H9 (cell line): ENCODE data around the gene GCGR. TPM values are rescaled to one million over a fixed set of nuclear protein-coding genes. Genes with fewer than 3 reads are reported as not detected.

Source experiments
- DNase-seq: peaks from one replicate; pipeline ENCODE4 v3.0.0-alpha.2; 2017
- H2AFZ ChIP-seq: one replicate; pipeline ENCODE4 v1.6.1; 2013; ENCODE audit warnings: mild to moderate bottlenecking, low read length, control low read depth, moderate library complexity
- H2AK5ac ChIP-seq: 2 replicates; pipeline ENCODE4 v1.6.1; 2013; ENCODE audit warnings: low read length, control low read depth, mixed read lengths; ENCODE audit not compliant: insufficient read length
- H2BK120ac ChIP-seq: one replicate; pipeline ENCODE4 v1.6.1; 2013; ENCODE audit warnings: low read depth, mild to moderate bottlenecking, low read length, control low read depth, inconsistent platforms; ENCODE audit not compliant: poor library complexity, severe bottlenecking
- H2BK12ac ChIP-seq: 2 replicates; pipeline ENCODE4 v1.6.1; 2013; ENCODE audit warnings: low read length, control low read depth, mixed read lengths, low read depth; ENCODE audit not compliant: insufficient read length
- H2BK15ac ChIP-seq: 2 replicates; pipeline ENCODE4 v1.6.1; 2013; ENCODE audit warnings: low read depth, low read length, control low read depth
- H2BK20ac ChIP-seq: one replicate; pipeline ENCODE4 v1.6.1; 2013; ENCODE audit warnings: low read depth, mild to moderate bottlenecking, low read length, control low read depth, inconsistent platforms; ENCODE audit not compliant: poor library complexity, severe bottlenecking
- H2BK5ac ChIP-seq: 2 replicates; pipeline ENCODE4 v1.6.1; 2013; ENCODE audit warnings: low read length, control low read depth, mixed read lengths; ENCODE audit not compliant: insufficient read length
- H3K14ac ChIP-seq: 2 replicates; pipeline ENCODE4 v1.6.1; 2013; ENCODE audit warnings: low read length, control low read depth; ENCODE audit not compliant: insufficient read depth
- H3K18ac ChIP-seq: 2 replicates; pipeline ENCODE4 v1.6.1; 2013; ENCODE audit warnings: low read depth, mild to moderate bottlenecking, mixed read lengths, low read length, control low read depth; ENCODE audit not compliant: insufficient read length
- H3K23ac ChIP-seq: 2 replicates; pipeline ENCODE4 v1.6.1; 2013; ENCODE audit warnings: low read length, control low read depth, mixed read lengths, low read depth; ENCODE audit not compliant: insufficient read length
- H3K23me2 ChIP-seq: 2 replicates; pipeline ENCODE4 v1.6.1; 2013; ENCODE audit warnings: low read depth, mild to moderate bottlenecking, mixed read lengths, low read length, control low read depth; ENCODE audit not compliant: insufficient read length, poor library complexity, severe bottlenecking
- H3K27ac ChIP-seq: 2 replicates; pipeline ENCODE4 v1.5.1; 2013; ENCODE audit warnings: low read length, control low read depth, mixed read lengths, low read depth; ENCODE audit not compliant: insufficient read length
- H3K27me3 ChIP-seq: 2 replicates; pipeline ENCODE4 v1.6.1; 2013; ENCODE audit warnings: low read length, control low read depth, inconsistent platforms; ENCODE audit not compliant: insufficient read depth
- H3K4ac ChIP-seq: 2 replicates; pipeline ENCODE4 v1.6.1; 2013; ENCODE audit warnings: low read depth, mild to moderate bottlenecking, control low read depth, inconsistent platforms, low read length, moderate library complexity
- H3K4me1 ChIP-seq: 2 replicates; pipeline ENCODE4 v1.6.1; 2013; ENCODE audit warnings: low read length, control low read depth, inconsistent platforms; ENCODE audit not compliant: insufficient read depth
- H3K4me2 ChIP-seq: 2 replicates; pipeline ENCODE4 v1.6.1; 2013; ENCODE audit warnings: low read length, control low read depth, mixed read lengths; ENCODE audit not compliant: insufficient read length, insufficient read depth
- H3K56ac ChIP-seq: 2 replicates; pipeline ENCODE4 v1.6.1; 2013; ENCODE audit warnings: low read depth, mild to moderate bottlenecking, mixed read lengths, low read length, control low read depth; ENCODE audit not compliant: insufficient read length
- H3K79me1 ChIP-seq: 2 replicates; pipeline ENCODE4 v1.6.1; 2013; ENCODE audit warnings: low read depth, mild to moderate bottlenecking, moderate library complexity, low read length, control low read depth, inconsistent platforms; ENCODE audit not compliant: insufficient read depth, poor library complexity, severe bottlenecking
- H3K79me2 ChIP-seq: 2 replicates; pipeline ENCODE4 v1.6.1; 2013; ENCODE audit warnings: low read length, control low read depth, inconsistent platforms; ENCODE audit not compliant: insufficient read depth
- H3K9ac ChIP-seq: 2 replicates; pipeline ENCODE4 v1.6.1; 2013; ENCODE audit warnings: low read length, control low read depth, mixed read lengths; ENCODE audit not compliant: insufficient read length; ENCODE audit errors: extremely low read depth
- H3K9me3 ChIP-seq: one replicate; pipeline ENCODE4 v1.6.1; 2013; ENCODE audit warnings: low read depth, low read length, inconsistent platforms; ENCODE audit not compliant: control insufficient read depth
- H3T11ph ChIP-seq: one replicate; pipeline ENCODE4 v1.6.1; 2013; ENCODE audit warnings: mild to moderate bottlenecking, low read length, control low read depth, inconsistent platforms
- H4K20me1 ChIP-seq: one replicate; pipeline ENCODE4 v1.6.1; 2013; ENCODE audit not compliant: control insufficient read depth, insufficient read length, insufficient read depth
- H4K5ac ChIP-seq: 2 replicates; pipeline ENCODE4 v1.6.1; 2013; ENCODE audit warnings: low read depth, mild to moderate bottlenecking, mixed read lengths, low read length, control low read depth; ENCODE audit not compliant: insufficient read length
- H4K8ac ChIP-seq: replicated peaks from 2 replicates; pipeline ENCODE4 v1.6.1; 2013; ENCODE audit warnings: low read length, control low read depth, mixed read lengths, low read depth; ENCODE audit not compliant: insufficient read length
- H4K91ac ChIP-seq: 2 replicates; pipeline ENCODE4 v1.6.1; 2013; ENCODE audit warnings: low read depth, mild to moderate bottlenecking, moderate library complexity, mixed read lengths, low read length, control low read depth; ENCODE audit not compliant: insufficient read length
- H3K27ac Mint-ChIP-seq, 3 experiments: 2 replicates in 2 of 3; 3 replicates in 1 of 3; pipeline ENCODE4 v1.8.0; 2020 to 2021; ENCODE audit warnings: mixed read lengths in 3 of 3, mild to moderate bottlenecking in 1 of 3, moderate library complexity in 1 of 3
- H3K27me3 Mint-ChIP-seq: 2 replicates; pipeline ENCODE4 v1.8.0; 2021; ENCODE audit warnings: low read depth, mild to moderate bottlenecking, moderate library complexity, mixed read lengths
- H3K36me3 Mint-ChIP-seq, 3 experiments: 2 replicates in 2 of 3; 3 replicates in 1 of 3; pipeline ENCODE4 v1.8.0; 2020 to 2021; ENCODE audit warnings: low read depth in 3 of 3, mixed read lengths in 3 of 3; ENCODE audit not compliant: insufficient read depth in 1 of 3
- H3K4me1 Mint-ChIP-seq, 2 experiments: 2 replicates each; pipeline ENCODE4 v1.8.0; 2020; ENCODE audit warnings: mixed read lengths in 2 of 2
- H3K4me3 Mint-ChIP-seq, 2 experiments: 2 replicates in 1 of 2; 3 replicates in 1 of 2; pipeline ENCODE4 v1.8.0; 2020 to 2021; ENCODE audit warnings: mild to moderate bottlenecking in 2 of 2, mixed read lengths in 2 of 2, moderate library complexity in 1 of 2
- H3K9me3 Mint-ChIP-seq, 2 experiments: 2 replicates in 1 of 2; 3 replicates in 1 of 2; pipeline ENCODE4 v1.8.0; 2020; ENCODE audit warnings: mild to moderate bottlenecking in 2 of 2, mixed read lengths in 2 of 2, moderate library complexity in 1 of 2
- WGBS: extraction: QIAGEN DNeasy Blood & Tissue Kit; methylation state at CpG from one replicate; pipeline ENCODE4 v1.1.7; 2013; ENCODE audit warnings: missing lambda C conversion rate, low lambda C conversion rate, mixed read lengths; ENCODE audit not compliant: insufficient read length; ENCODE audit errors: extremely low coverage; 5-methylcytosine and 5-hydroxymethylcytosine counted together
- total RNA-seq: library from RNA; stranded (reverse); gene quantifications from 2 replicates; pipeline ENCODE4 v1.2.1, GENCODE V29; 2021
- TF ChIP-seq, protein P1 (sequence below): fragments of 200-600 bp; sonication (generic); conservative IDR thresholded peaks from 3 replicates; pipeline ENCODE4 v1.8.0; 2021; ENCODE audit warnings: antibody characterized with exemption, mild to moderate bottlenecking

The GCGR gene
- total RNA-seq, 1 experiment from 2014 or later, result 0.24 TPM

DNA sequence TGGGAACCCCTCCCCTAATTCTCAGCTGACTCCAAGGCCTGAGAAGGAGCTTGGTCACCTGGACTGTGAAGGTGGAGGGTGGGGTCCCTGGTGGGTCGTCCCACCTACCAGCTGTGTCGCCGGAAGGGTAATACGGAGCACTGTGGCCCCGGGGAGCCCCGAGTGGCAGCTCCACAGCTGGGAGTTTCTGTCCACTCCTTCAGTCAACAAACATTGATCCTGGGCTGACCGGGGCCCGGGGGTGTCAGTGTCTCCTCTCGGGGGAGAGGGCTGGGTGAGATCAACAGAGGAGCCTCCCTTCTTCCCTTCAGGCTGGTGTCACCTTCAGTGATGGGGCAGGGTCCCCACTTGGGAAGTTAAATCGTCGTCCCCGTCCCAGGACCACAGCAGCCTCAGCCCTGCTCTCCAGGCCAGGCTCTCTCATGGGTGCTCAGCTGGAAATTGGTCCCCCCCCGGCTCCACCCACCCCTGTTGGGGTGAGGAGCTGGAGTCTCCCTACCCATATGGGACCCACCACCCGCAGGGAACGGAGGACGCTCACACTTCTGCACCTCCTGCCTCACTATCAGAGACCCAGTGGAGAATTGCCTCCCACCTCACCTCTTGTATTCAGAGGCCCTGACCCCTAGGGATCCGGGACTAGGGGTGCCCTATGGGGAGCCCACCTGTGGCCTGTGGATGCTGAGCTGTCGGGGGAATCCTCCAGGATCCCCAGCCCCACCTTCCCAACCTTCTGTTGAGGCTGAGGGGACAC is 1.9 kb downstream of the GCGR start:
- TF ChIP-seq, protein P1, sequence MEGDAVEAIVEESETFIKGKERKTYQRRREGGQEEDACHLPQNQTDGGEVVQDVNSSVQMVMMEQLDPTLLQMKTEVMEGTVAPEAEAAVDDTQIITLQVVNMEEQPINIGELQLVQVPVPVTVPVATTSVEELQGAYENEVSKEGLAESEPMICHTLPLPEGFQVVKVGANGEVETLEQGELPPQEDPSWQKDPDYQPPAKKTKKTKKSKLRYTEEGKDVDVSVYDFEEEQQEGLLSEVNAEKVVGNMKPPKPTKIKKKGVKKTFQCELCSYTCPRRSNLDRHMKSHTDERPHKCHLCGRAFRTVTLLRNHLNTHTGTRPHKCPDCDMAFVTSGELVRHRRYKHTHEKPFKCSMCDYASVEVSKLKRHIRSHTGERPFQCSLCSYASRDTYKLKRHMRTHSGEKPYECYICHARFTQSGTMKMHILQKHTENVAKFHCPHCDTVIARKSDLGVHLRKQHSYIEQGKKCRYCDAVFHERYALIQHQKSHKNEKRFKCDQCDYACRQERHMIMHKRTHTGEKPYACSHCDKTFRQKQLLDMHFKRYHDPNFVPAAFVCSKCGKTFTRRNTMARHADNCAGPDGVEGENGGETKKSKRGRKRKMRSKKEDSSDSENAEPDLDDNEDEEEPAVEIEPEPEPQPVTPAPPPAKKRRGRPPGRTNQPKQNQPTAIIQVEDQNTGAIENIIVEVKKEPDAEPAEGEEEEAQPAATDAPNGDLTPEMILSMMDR, result no peak

More for the DNA sequence above, 1.9 kb downstream of the GCGR start:
- H3K79me2 ChIP-seq, result no peaks in the 10 kb centered on the region
- H3K23ac ChIP-seq, result no peak overlapping the region
- H3K18ac ChIP-seq, result no peak overlapping the region
- Mint-ChIP-seq H3K4me3 (no peak overlapping the region), H3K9me3 (peaks cover 0 to 4% of the 10 kb centered on the region in 2 experiments; a peak in 4 of 5 replicates), H3K4me1 (peaks cover 0 to 6% of the 10 kb centered on the region in 2 experiments; a peak in 1 of 4 replicates), H3K27ac (no peak overlapping the region), H3K36me3 (no peaks in the 10 kb centered on the region), H3K27me3 (peaks cover 81% of the 10 kb centered on the region)
- no peak overlapping the region for H3K27ac ChIP-seq
- H3K9me3 ChIP-seq, result no peaks in the 10 kb centered on the region
- H2AK5ac ChIP-seq, result no peak overlapping the region
- no peak overlapping the region for H2AFZ ChIP-seq
- H3K23me2 ChIP-seq, result peaks cover 6% of the 10 kb centered on the region
- no peaks in the 10 kb centered on the region for H3K4me1 ChIP-seq
- H3K4me2 ChIP-seq, result no peak overlapping the region
- no peak overlapping the region for H4K8ac ChIP-seq
- no peak overlapping the region for H2BK20ac ChIP-seq
- H3T11ph ChIP-seq, result no peak overlapping the region
- H3K4ac ChIP-seq, result no peak overlapping the region
- H4K5ac ChIP-seq, result no peak overlapping the region
- no peak overlapping the region for H3K9ac ChIP-seq
- H2BK120ac ChIP-seq, result no peak overlapping the region
- H2BK12ac ChIP-seq, result no peak overlapping the region
- no peak overlapping the region for H2BK5ac ChIP-seq
- H4K20me1 ChIP-seq, result no peaks in the 10 kb centered on the region
- no peak overlapping the region for H2BK15ac ChIP-seq
- no peak for DNase-seq
- no CpG with 5 or more reads among the region's 18 CpGs for WGBS
- H3K79me1 ChIP-seq, result no peaks in the 10 kb centered on the region
- H3K14ac ChIP-seq, result no peak overlapping the region
- no peak overlapping the region for H4K91ac ChIP-seq
- no peak overlapping the region for H3K56ac ChIP-seq
- H3K27me3 ChIP-seq, result peaks cover 32% of the 10 kb centered on the region
